ENCODE data around the gene PHACTR3. TPM values are rescaled to one million over a fixed set of nuclear protein-coding genes. Genes with fewer than 3 reads are reported as not detected.

PHACTR3 gene
- polyA plus RNA-seq, 1 donor (not counting 4 experiments of a cell fraction or from before 2014, with no cell fraction given) = 2.6 TPM

DNA sequence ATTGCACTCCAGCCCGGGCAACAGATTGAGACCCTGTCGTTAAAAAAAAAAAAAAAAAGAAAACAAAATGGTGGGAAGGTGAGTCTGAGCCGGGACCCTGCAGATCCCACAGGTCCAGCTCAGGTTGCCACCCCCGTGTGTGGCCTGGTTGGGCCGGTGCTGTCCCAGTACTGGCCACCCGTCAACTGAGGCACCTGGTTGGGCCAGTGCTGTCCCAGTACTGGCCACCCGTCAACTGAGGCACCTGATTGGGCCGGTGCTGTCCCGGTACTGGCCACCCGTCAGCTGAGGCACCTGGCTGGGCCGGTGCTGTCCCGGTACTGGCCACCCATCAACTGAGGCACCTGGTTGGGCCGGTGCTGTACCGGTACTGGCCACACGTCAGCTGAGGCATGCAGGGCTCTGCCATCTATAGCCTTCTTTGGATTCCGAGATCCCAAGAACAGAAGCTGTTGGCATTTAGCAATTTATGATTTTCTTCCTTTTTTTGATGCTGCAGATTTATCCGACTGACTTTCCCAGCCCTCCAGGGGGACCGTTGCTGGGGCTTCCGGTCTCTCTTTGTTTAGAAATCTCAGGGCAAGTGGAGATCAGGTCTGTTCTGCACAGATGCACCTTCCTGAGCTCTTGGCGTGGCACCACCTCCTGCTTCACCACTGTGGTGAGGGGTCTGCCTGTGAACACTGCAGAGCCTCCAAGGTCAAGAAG, 215.3 kb downstream of the PHACTR3 start:
- H3K79me2 ChIP-seq (ENCODE audit: control insufficient read depth, insufficient read depth, low read length) = no peaks in the 10 kb centered on the region
- no peak overlapping the region for H3K4me2 ChIP-seq (ENCODE audit: control insufficient read depth, extremely low read depth, insufficient read depth, low read depth, low read length)
- DNase-seq (ENCODE audit: low read depth, low spot score) (no peak), FAIRE-seq (no peak)
- H3K27me3 ChIP-seq (ENCODE audit: control insufficient read depth, extremely low read depth, insufficient read depth, low read length) = peaks cover 9% of the 10 kb centered on the region
- no peaks in the 10 kb centered on the region for H3K36me3 ChIP-seq (ENCODE audit: control insufficient read depth in 2 of 2, extremely low read depth in 1 of 2, insufficient read depth in 2 of 2, low read length in 2 of 2)
- no peaks in the 10 kb centered on the region for H3K9me1 ChIP-seq (ENCODE audit: control insufficient read depth, extremely low read depth, insufficient read depth, low read length)
- no peaks in the 10 kb centered on the region for H4K20me1 ChIP-seq (ENCODE audit: control insufficient read depth, extremely low read depth, insufficient read depth, low read length)
- H3K9ac ChIP-seq (ENCODE audit: control insufficient read depth, extremely low read depth, insufficient read depth, low read length) = no peak overlapping the region
- H3K4me1 ChIP-seq (ENCODE audit: control insufficient read depth, extremely low read depth, insufficient read depth, low read length) = peaks cover 7% of the 10 kb centered on the region
- H3K27ac ChIP-seq (ENCODE audit: control insufficient read depth, insufficient read depth, low read length) = no peak overlapping the region
- no peak overlapping the region for H3K4me3 ChIP-seq (ENCODE audit: control insufficient read depth in 2 of 3, extremely low read depth in 1 of 3, insufficient read depth in 2 of 3, low read depth in 1 of 3, low read length in 3 of 3)
- TF ChIP-seq EZH2 (IDR thresholded peaks at IDR 0.05; ENCODE audit: low read length) = no peak
- TF ChIP-seq CTCF (optimal IDR thresholded peaks at IDR 0.05 in 1 of 3, IDR thresholded peaks at IDR 0.05 in 1 of 3, conservative IDR thresholded peaks at IDR 0.05 in 1 of 3; ENCODE audit: extremely low read depth in 1 of 3, insufficient read depth in 2 of 3, low read length in 3 of 3) = no peak
- H3K9me3 ChIP-seq (ENCODE audit: control insufficient read depth, low read depth, low read length) = no peaks in the 10 kb centered on the region
- dilution Hi-C loops (cut with MboI; ENCODE audit: extremely low pct_ligation_motif_present, low sequenced_read_pairs) = no loop called here
- no peak overlapping the region for H2AFZ ChIP-seq (ENCODE audit: control insufficient read depth, low read length)

GRCh38 chr20:59820204-59821041, 216.1 kb downstream of the PHACTR3 start:
- TF ChIP-seq CTCF (optimal IDR thresholded peaks at IDR 0.05 in 1 of 3, IDR thresholded peaks at IDR 0.05 in 1 of 3, conservative IDR thresholded peaks at IDR 0.05 in 1 of 3; ENCODE audit: extremely low read depth in 1 of 3, insufficient read depth in 2 of 3, low read length in 3 of 3) (no peak), EZH2 (IDR thresholded peaks at IDR 0.05; ENCODE audit: low read length) (no peak)
- no peak overlapping the region for H3K27ac ChIP-seq (ENCODE audit: control insufficient read depth, insufficient read depth, low read length)
- no peaks in the 10 kb centered on the region for H3K36me3 ChIP-seq (ENCODE audit: control insufficient read depth in 2 of 2, extremely low read depth in 1 of 2, insufficient read depth in 2 of 2, low read length in 2 of 2)
- H3K9ac ChIP-seq (ENCODE audit: control insufficient read depth, extremely low read depth, insufficient read depth, low read length) = peak overlapping the region; percentile 9
- peak overlapping the region; percentile 51 for H3K4me2 ChIP-seq (ENCODE audit: control insufficient read depth, extremely low read depth, insufficient read depth, low read depth, low read length)
- dilution Hi-C loops (cut with MboI; ENCODE audit: extremely low pct_ligation_motif_present, low sequenced_read_pairs) = no loop called here
- H3K4me1 ChIP-seq (ENCODE audit: control insufficient read depth, extremely low read depth, insufficient read depth, low read length) = peaks cover 7% of the 10 kb centered on the region
- H3K9me3 ChIP-seq (ENCODE audit: control insufficient read depth, low read depth, low read length) = no peaks in the 10 kb centered on the region
- H2AFZ ChIP-seq (ENCODE audit: control insufficient read depth, low read length) = peak overlapping the region; percentile 30
- no peaks in the 10 kb centered on the region for H3K9me1 ChIP-seq (ENCODE audit: control insufficient read depth, extremely low read depth, insufficient read depth, low read length)
- no peaks in the 10 kb centered on the region for H3K79me2 ChIP-seq (ENCODE audit: control insufficient read depth, insufficient read depth, low read length)
- no peak overlapping the region for H3K4me3 ChIP-seq (ENCODE audit: control insufficient read depth in 2 of 3, extremely low read depth in 1 of 3, insufficient read depth in 2 of 3, low read depth in 1 of 3, low read length in 3 of 3)
- H4K20me1 ChIP-seq (ENCODE audit: control insufficient read depth, extremely low read depth, insufficient read depth, low read length) = no peaks in the 10 kb centered on the region
- peaks cover 9% of the 10 kb centered on the region for H3K27me3 ChIP-seq (ENCODE audit: control insufficient read depth, extremely low read depth, insufficient read depth, low read length)
- FAIRE-seq = peak; percentile 48
- no peak for DNase-seq (ENCODE audit: low read depth, low spot score)
